Hepatocyte (in vitro differentiated cells): ENCODE measurements around the gene HMCN1.

Source experiments
- CTCF ChIP-seq: fragments of 200-600 bp; sonication (generic); IDR thresholded peaks from 2 replicates; pipeline ENCODE4 v1.5.1; 2016; ENCODE audit warnings: antibody characterized with exemption, mild to moderate bottlenecking; ENCODE audit not compliant: poor library complexity
- EZH2 ChIP-seq: fragments of 200-600 bp; sonication (generic); IDR thresholded peaks from 2 replicates; pipeline ENCODE4 v1.6.1; 2016; ENCODE audit warnings: antibody characterized with exemption, mild to moderate bottlenecking, borderline replicate concordance

GRCh38 chr1:185776522-185776921 is 42.3 kb downstream of the HMCN1 start:
- no peak for TF ChIP-seq CTCF
- no peak for TF ChIP-seq EZH2
